ENCODE data around the gene ZNF200. TPM values are rescaled to one million over a fixed set of nuclear protein-coding genes. Genes with fewer than 3 reads are reported as not detected.

Gene ZNF200
- total RNA-seq, 1 donor from 2014 or later: 8.6 TPM

- Mint-ChIP-seq H3K4me3 (no peak within 1 kb of the TSS), H3K27me3 (ENCODE audit: low read depth) (peaks cover 15% of the 10 kb centered on the region), H3K9me3 (peaks cover 1% of the 10 kb centered on the region), H3K4me1 (no peaks in the 10 kb centered on the region), H3K36me3 (no peaks in the 10 kb centered on the region), H3K27ac (no peak within 1 kb of the TSS)
- no peak for DNase-seq (ENCODE audit: low spot score in 2 of 2, unreplicated experiment in 2 of 2)
- TF ChIP-seq CTCF (IDR thresholded peaks at IDR 0.05; ENCODE audit: unreplicated experiment): no peak
Measured at GRCh38 chr16:3256146-3256865, 21.3 kb upstream of the ZNF200 start, which contains the start of gene MEFV. Gene MEFV, minus strand, starts transcription at chr16:3256633. Its CDS starts 46 bp downstream, at chr16:3256587.

- Mint-ChIP-seq H3K27me3 (ENCODE audit: low read depth) (peaks cover 19% of the 10 kb centered on the region), H3K9me3 (peaks cover 5% of the 10 kb centered on the region), H3K27ac (no peak overlapping the region), H3K4me3 (no peak overlapping the region), H3K36me3 (no peaks in the 10 kb centered on the region), H3K4me1 (no peaks in the 10 kb centered on the region)
- TF ChIP-seq CTCF (IDR thresholded peaks at IDR 0.05; ENCODE audit: unreplicated experiment): no peak
- no peak for DNase-seq (ENCODE audit: low spot score in 2 of 2, unreplicated experiment in 2 of 2)
Measured at GRCh38 chr16:3254309-3254708, 19.4 kb upstream of the ZNF200 start.

GRCh38 chr16:3252967-3253366, 18.0 kb upstream of the ZNF200 start:
- no peak for DNase-seq (ENCODE audit: low spot score in 2 of 2, unreplicated experiment in 2 of 2)
- H3K9me3 Mint-ChIP-seq: peaks cover 5% of the 10 kb centered on the region
- no peak overlapping the region for H3K27ac Mint-ChIP-seq

GRCh38 chr16:3249451-3249850, 14.5 kb upstream of the ZNF200 start:
- H3K9me3 Mint-ChIP-seq: peaks cover 5% of the 10 kb centered on the region
- TF ChIP-seq CTCF (IDR thresholded peaks at IDR 0.05; ENCODE audit: unreplicated experiment): no peak
- no peaks in the 10 kb centered on the region for H3K4me1 Mint-ChIP-seq
- DNase-seq (ENCODE audit: low spot score in 2 of 2, unreplicated experiment in 2 of 2): no peak
- H3K27me3 Mint-ChIP-seq (ENCODE audit: low read depth): peaks cover 12% of the 10 kb centered on the region
- no peak overlapping the region for H3K4me3 Mint-ChIP-seq
- no peaks in the 10 kb centered on the region for H3K36me3 Mint-ChIP-seq
- H3K27ac Mint-ChIP-seq: no peak overlapping the region

More at GRCh38 chr16:3252967-3253366, 18.0 kb upstream of the ZNF200 start:
- no peak for TF ChIP-seq CTCF (IDR thresholded peaks at IDR 0.05; ENCODE audit: unreplicated experiment)
- peaks cover 14% of the 10 kb centered on the region for H3K27me3 Mint-ChIP-seq (ENCODE audit: low read depth)
- no peaks in the 10 kb centered on the region for H3K4me1 Mint-ChIP-seq
- H3K36me3 Mint-ChIP-seq: no peaks in the 10 kb centered on the region
- H3K4me3 Mint-ChIP-seq: no peak overlapping the region

GRCh38 chr16:3249020-3249419, 14.1 kb upstream of the ZNF200 start:
- H3K4me3 Mint-ChIP-seq: no peak overlapping the region
- no peak overlapping the region for H3K27ac Mint-ChIP-seq
- H3K9me3 Mint-ChIP-seq: peaks cover 5% of the 10 kb centered on the region

More at GRCh38 chr16:3249020-3249419, 14.1 kb upstream of the ZNF200 start:
- no peak for DNase-seq (ENCODE audit: low spot score in 2 of 2, unreplicated experiment in 2 of 2)
- Mint-ChIP-seq H3K36me3 (no peaks in the 10 kb centered on the region), H3K27me3 (ENCODE audit: low read depth) (peaks cover 12% of the 10 kb centered on the region), H3K4me1 (no peaks in the 10 kb centered on the region)
- TF ChIP-seq CTCF (IDR thresholded peaks at IDR 0.05; ENCODE audit: unreplicated experiment): no peak
